ENCODE results near the gene LSM10.
A peak's percentile ranks its signal among the peaks of the same experiment; 100 is the strongest.

The LSM10 gene

GRCh38 chr1:36350659-36351226 is 47.0 kb downstream of the LSM10 start:
- Histone ChIP-seq H3K36me3 (ENCODE audit: control insufficient read depth, insufficient read depth, low read length) (peaks cover 67% of the 10 kb centered on the region), H3K9ac (ENCODE audit: low read depth, low read length) (no peak overlapping the region), H3K27ac (ENCODE audit: low read depth, low read length) (peak overlapping the region; percentile 21), H3K4me1 (ENCODE audit: control insufficient read depth, insufficient read depth, low read length) (no peaks in the 10 kb centered on the region), H3K4me3 (ENCODE audit: low read depth, low read length) (no peak overlapping the region), H3K27me3 (ENCODE audit: control insufficient read depth, insufficient read depth, low read length) (no peaks in the 10 kb centered on the region), H3K9me3 (ENCODE audit: control insufficient read depth, insufficient read depth, low read length) (no peaks in the 10 kb centered on the region)

- Histone ChIP-seq H3K27ac (ENCODE audit: low read depth, low read length) (no peak overlapping the region), H3K36me3 (ENCODE audit: control insufficient read depth, insufficient read depth, low read length) (peaks cover 66% of the 10 kb centered on the region), H3K9me3 (ENCODE audit: control insufficient read depth, insufficient read depth, low read length) (no peaks in the 10 kb centered on the region), H3K4me3 (ENCODE audit: low read depth, low read length) (no peak overlapping the region), H3K27me3 (ENCODE audit: control insufficient read depth, insufficient read depth, low read length) (no peaks in the 10 kb centered on the region), H3K9ac (ENCODE audit: low read depth, low read length) (no peak overlapping the region), H3K4me1 (ENCODE audit: control insufficient read depth, insufficient read depth, low read length) (no peaks in the 10 kb centered on the region)
Measured at GRCh38 chr1:36349839-36350238, 47.9 kb downstream of the LSM10 start.

DNA sequence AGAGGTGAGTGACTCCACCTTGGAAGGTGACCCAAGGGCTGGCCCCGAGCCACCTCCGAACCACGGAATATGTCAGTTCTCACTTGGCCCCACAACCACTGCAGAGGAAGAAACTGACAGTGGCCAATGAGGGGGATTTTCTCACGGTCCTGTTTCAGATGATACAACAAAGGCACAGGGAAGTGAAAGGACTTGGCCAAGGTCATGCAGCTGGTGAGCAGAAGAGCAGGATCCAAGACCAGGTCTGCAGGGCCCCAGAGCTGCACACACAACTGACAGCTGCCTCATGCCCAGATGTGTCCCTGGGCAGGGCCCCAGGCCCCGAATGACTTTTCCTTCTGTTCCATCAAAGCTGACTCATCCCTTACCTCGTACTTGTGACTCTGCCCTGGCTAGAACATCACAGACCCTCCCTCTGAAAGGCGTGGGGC is 48.5 kb downstream of the LSM10 start:
- Histone ChIP-seq H3K4me3 (ENCODE audit: low read depth, low read length) (no peak overlapping the region), H3K27me3 (ENCODE audit: control insufficient read depth, insufficient read depth, low read length) (no peaks in the 10 kb centered on the region), H3K9me3 (ENCODE audit: control insufficient read depth, insufficient read depth, low read length) (no peaks in the 10 kb centered on the region), H3K27ac (ENCODE audit: low read depth, low read length) (no peak overlapping the region), H3K4me1 (ENCODE audit: control insufficient read depth, insufficient read depth, low read length) (no peaks in the 10 kb centered on the region), H3K36me3 (ENCODE audit: control insufficient read depth, insufficient read depth, low read length) (peaks cover 63% of the 10 kb centered on the region), H3K9ac (ENCODE audit: low read depth, low read length) (no peak overlapping the region)

- peaks cover 56% of the 10 kb centered on the region for H3K36me3 ChIP-seq (ENCODE audit: control insufficient read depth, insufficient read depth, low read length)
- no peak overlapping the region for H3K9ac ChIP-seq (ENCODE audit: low read depth, low read length)
- H3K9me3 ChIP-seq (ENCODE audit: control insufficient read depth, insufficient read depth, low read length), result no peaks in the 10 kb centered on the region
- no peak overlapping the region for H3K27ac ChIP-seq (ENCODE audit: low read depth, low read length)
- no peaks in the 10 kb centered on the region for H3K4me1 ChIP-seq (ENCODE audit: control insufficient read depth, insufficient read depth, low read length)
- H3K4me3 ChIP-seq (ENCODE audit: low read depth, low read length), result no peak overlapping the region
- H3K27me3 ChIP-seq (ENCODE audit: control insufficient read depth, insufficient read depth, low read length), result no peaks in the 10 kb centered on the region
Measured at GRCh38 chr1:36346741-36347370, 50.9 kb downstream of the LSM10 start.

GRCh38 chr1:36345353-36345752 is 52.4 kb downstream of the LSM10 start:
- H3K27me3 ChIP-seq (ENCODE audit: control insufficient read depth, insufficient read depth, low read length), result no peaks in the 10 kb centered on the region
- H3K9me3 ChIP-seq (ENCODE audit: control insufficient read depth, insufficient read depth, low read length), result no peaks in the 10 kb centered on the region
- no peak overlapping the region for H3K9ac ChIP-seq (ENCODE audit: low read depth, low read length)
- no peaks in the 10 kb centered on the region for H3K4me1 ChIP-seq (ENCODE audit: control insufficient read depth, insufficient read depth, low read length)
- peaks cover 63% of the 10 kb centered on the region for H3K36me3 ChIP-seq (ENCODE audit: control insufficient read depth, insufficient read depth, low read length)
- no peak overlapping the region for H3K27ac ChIP-seq (ENCODE audit: low read depth, low read length)
- H3K4me3 ChIP-seq (ENCODE audit: low read depth, low read length), result no peak overlapping the region

DNA sequence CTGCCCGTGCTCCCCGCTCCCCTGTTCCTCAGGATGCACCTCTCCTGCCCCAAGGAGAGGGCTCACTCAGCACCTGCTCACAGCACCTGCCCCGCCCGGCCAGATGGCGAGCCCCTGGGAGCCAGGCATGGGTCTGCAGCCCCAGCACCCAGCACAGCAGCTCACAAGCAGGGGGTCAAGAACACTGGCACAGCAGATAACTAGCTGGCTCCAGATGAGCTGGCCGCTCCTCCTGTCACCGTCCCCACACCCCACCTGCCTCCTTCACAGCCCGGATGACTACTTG is 53.4 kb downstream of the LSM10 start:
- H3K36me3 ChIP-seq (ENCODE audit: control insufficient read depth, insufficient read depth, low read length), result peaks cover 62% of the 10 kb centered on the region
- no peaks in the 10 kb centered on the region for H3K27me3 ChIP-seq (ENCODE audit: control insufficient read depth, insufficient read depth, low read length)
- no peaks in the 10 kb centered on the region for H3K9me3 ChIP-seq (ENCODE audit: control insufficient read depth, insufficient read depth, low read length)
- H3K4me1 ChIP-seq (ENCODE audit: control insufficient read depth, insufficient read depth, low read length), result no peaks in the 10 kb centered on the region
- no peak overlapping the region for H3K4me3 ChIP-seq (ENCODE audit: low read depth, low read length)
- no peak overlapping the region for H3K27ac ChIP-seq (ENCODE audit: low read depth, low read length)
- no peak overlapping the region for H3K9ac ChIP-seq (ENCODE audit: low read depth, low read length)

DNA sequence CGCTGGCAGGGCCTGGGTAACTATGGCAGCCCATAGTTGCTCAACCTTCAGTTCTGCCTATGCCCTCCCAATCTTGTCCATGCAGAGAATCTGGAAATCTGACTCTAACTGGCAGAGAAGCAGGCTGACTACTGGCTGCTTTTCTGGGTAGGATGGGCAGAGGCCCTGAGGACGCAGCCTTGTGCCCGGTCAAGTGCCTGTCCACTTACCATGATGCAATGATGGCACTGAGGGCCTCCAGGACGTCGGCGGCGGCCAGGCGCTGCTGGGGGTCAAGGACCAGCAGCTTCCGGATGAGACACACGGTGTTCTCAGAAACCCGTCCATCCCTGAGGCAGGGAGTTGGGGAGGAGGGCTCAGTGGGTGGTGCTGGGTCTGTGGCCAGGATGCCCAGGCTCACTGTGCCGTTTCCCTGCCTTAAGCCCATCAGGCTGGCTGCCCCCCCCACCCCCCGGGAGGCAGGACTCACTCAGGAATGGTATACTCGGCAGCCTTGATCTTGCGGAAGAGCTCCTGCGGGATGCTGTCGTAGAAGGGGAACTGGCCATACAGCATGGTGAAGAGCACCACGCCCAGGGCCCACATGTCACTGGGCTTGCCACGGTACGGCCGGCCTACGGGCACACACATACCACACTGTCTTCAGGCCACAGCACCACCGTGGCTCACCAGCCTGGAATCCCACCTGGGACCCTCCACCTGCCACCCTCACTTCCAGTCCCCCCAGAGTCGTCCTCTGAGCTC is 53.9 kb downstream of the LSM10 start:
- Histone ChIP-seq H3K27ac (ENCODE audit: low read depth, low read length) (no peak overlapping the region), H3K9ac (ENCODE audit: low read depth, low read length) (no peak overlapping the region), H3K27me3 (ENCODE audit: control insufficient read depth, insufficient read depth, low read length) (no peaks in the 10 kb centered on the region), H3K9me3 (ENCODE audit: control insufficient read depth, insufficient read depth, low read length) (no peaks in the 10 kb centered on the region), H3K4me3 (ENCODE audit: low read depth, low read length) (no peak overlapping the region), H3K36me3 (ENCODE audit: control insufficient read depth, insufficient read depth, low read length) (peaks cover 61% of the 10 kb centered on the region), H3K4me1 (ENCODE audit: control insufficient read depth, insufficient read depth, low read length) (no peaks in the 10 kb centered on the region)

Data from HUES48 (cell line).